Uterus (tissue), 4 donors: ENCODE results near the gene NOTCH2. TPM values are rescaled to one million over a fixed set of nuclear protein-coding genes. Genes with fewer than 3 reads are reported as not detected.

Source experiments
- DNase-seq, 2 donors: peaks; one replicate each; pipeline ENCODE4 v3.0.0-alpha.2; 2019 to 2020
- H3K27ac ChIP-seq, 2 donors: fragments of 200-600 bp; sonication (generic); 1 replicate in 1 of 2; 2 replicates in 1 of 2; pipeline ENCODE4 v1.5.1; 2016 to 2018
- H3K27me3 ChIP-seq, 2 donors: fragments of 200-600 bp; sonication (generic); one replicate each; pipeline ENCODE4 v1.5.1; 2018 to 2019; ENCODE audit warnings: control low read depth in 1 of 2
- H3K36me3 ChIP-seq, 2 donors: fragments of 200-600 bp; sonication (generic); one replicate each; pipeline ENCODE4 v1.5.1; 2019; ENCODE audit warnings: control low read depth in 1 of 2
- H3K4me1 ChIP-seq, 2 donors: fragments of 200-600 bp; sonication (generic); one replicate each; pipeline ENCODE4 v1.5.1; 2018 to 2019; ENCODE audit warnings: control low read depth in 1 of 2
- H3K4me3 ChIP-seq, 2 donors: fragments of 200-600 bp; sonication (generic); 1 replicate in 1 of 2; 2 replicates in 1 of 2; pipeline ENCODE4 v1.5.1; 2018 to 2019; ENCODE audit warnings: mild to moderate bottlenecking in 1 of 2
- H3K9me3 ChIP-seq, 2 donors: fragments of 200-600 bp; sonication (generic); one replicate each; pipeline ENCODE4 v1.5.1; 2019; ENCODE audit warnings: control low read depth in 1 of 2
- CTCF ChIP-seq, 4 experiments: fragments of 200-600 bp in 2 of 4; fragments of 450-650 bp in 2 of 4; sonication (generic) in 2 of 4; IDR thresholded peaks; one replicate each; pipeline ENCODE4 v1.5.1; 2016 to 2019; ENCODE audit warnings: antibody characterized with exemption in 4 of 4, mild to moderate bottlenecking in 2 of 4, moderate library complexity in 1 of 4
- POLR2A ChIP-seq, 2 donors: fragments of 450-650 bp; IDR thresholded peaks; one replicate each; pipeline ENCODE4 v1.6.1; 2016; ENCODE audit warnings: antibody characterized with exemption in 2 of 2, mild to moderate bottlenecking in 1 of 2, moderate library complexity in 1 of 2
- intact Hi-C: fragments of 100-400 bp; cut with DNase I; formaldehyde crosslinking; loops from one replicate; pipeline ENCODE4 v1.15.1; 2023; ENCODE audit warnings: low total_unique reads
- total RNA-seq, 4 donors: library from RNA; depleted of rRNA in 3 of 4; stranded (reverse); fragments of >200 nt in 3 of 4; gene quantifications; one replicate each; pipeline versions ENCODE4 v1.1.0 to v1.2.4, GENCODE V29; 2014 to 2023
- donor health status: DM: yes; HTN: yes; CAD: no.

The NOTCH2 gene
- total RNA-seq, 4 donors from 2014 or later, result 33.8 to 266 (median 87.7) TPM

- Histone ChIP-seq H3K27ac (no peak overlapping the region), H3K4me3 (no peak overlapping the region), H3K9me3 (no peaks in the 10 kb centered on the region), H3K27me3 (no peaks in the 10 kb centered on the region), H3K4me1 (no peaks in the 10 kb centered on the region), H3K36me3 (no peaks in the 10 kb centered on the region)
- no peak for DNase-seq
- intact Hi-C loops, result no loop called here
- TF ChIP-seq POLR2A (IDR thresholded peaks at IDR 0.05), result no peak
- no peak for TF ChIP-seq CTCF (IDR thresholded peaks at IDR 0.05)
Observed at GRCh38 chr1:119958223-119958622, 111.2 kb downstream of the NOTCH2 start.

GRCh38 chr1:119956306-119956705 is 113.2 kb downstream of the NOTCH2 start:
- no peak overlapping the region for H3K4me3 ChIP-seq
- DNase-seq, result no peak
- no peaks in the 10 kb centered on the region for H3K4me1 ChIP-seq
- no peak overlapping the region for H3K27ac ChIP-seq
- intact Hi-C loops, result no loop called here
- no peaks in the 10 kb centered on the region for H3K36me3 ChIP-seq
- no peaks in the 10 kb centered on the region for H3K9me3 ChIP-seq
- H3K27me3 ChIP-seq, result no peaks in the 10 kb centered on the region
- no peak for TF ChIP-seq POLR2A (IDR thresholded peaks at IDR 0.05)
- TF ChIP-seq CTCF (IDR thresholded peaks at IDR 0.05), result no peak

- H3K27me3 ChIP-seq, result no peaks in the 10 kb centered on the region
- no peaks in the 10 kb centered on the region for H3K4me1 ChIP-seq
- intact Hi-C loops, result no loop called here
- TF ChIP-seq POLR2A (IDR thresholded peaks at IDR 0.05) (no peak), CTCF (IDR thresholded peaks at IDR 0.05) (no peak)
- no peak overlapping the region for H3K4me3 ChIP-seq
- H3K9me3 ChIP-seq, result no peaks in the 10 kb centered on the region
- no peak for DNase-seq
- no peak overlapping the region for H3K27ac ChIP-seq
- no peaks in the 10 kb centered on the region for H3K36me3 ChIP-seq
Observed at GRCh38 chr1:119954476-119955422, 114.7 kb downstream of the NOTCH2 start.

- intact Hi-C loops, result no loop called here
- TF ChIP-seq POLR2A (IDR thresholded peaks at IDR 0.05), result no peak
- no peak for TF ChIP-seq CTCF (IDR thresholded peaks at IDR 0.05)
- no peaks in the 10 kb centered on the region for H3K27me3 ChIP-seq
- H3K4me1 ChIP-seq, result peaks cover 0 to 3% of the 10 kb centered on the region in 2 donors
- no peak overlapping the region for H3K4me3 ChIP-seq
- DNase-seq, result no peak
- no peaks in the 10 kb centered on the region for H3K36me3 ChIP-seq
- no peaks in the 10 kb centered on the region for H3K9me3 ChIP-seq
- no peak overlapping the region for H3K27ac ChIP-seq
Observed at GRCh38 chr1:119953266-119953998, 116.0 kb downstream of the NOTCH2 start.

GRCh38 chr1:119952496-119952895 is 117.0 kb downstream of the NOTCH2 start:
- Histone ChIP-seq H3K4me3 (no peak overlapping the region), H3K27me3 (no peaks in the 10 kb centered on the region), H3K4me1 (peaks cover 0 to 3% of the 10 kb centered on the region in 2 donors), H3K36me3 (no peaks in the 10 kb centered on the region), H3K27ac (no peak overlapping the region), H3K9me3 (no peaks in the 10 kb centered on the region)
- intact Hi-C loops, result no loop called here
- no peak for DNase-seq
- TF ChIP-seq CTCF (IDR thresholded peaks at IDR 0.05), result no peak
- TF ChIP-seq POLR2A (IDR thresholded peaks at IDR 0.05), result no peak
